Endodermal cell (in vitro differentiated cells): ENCODE measurements around the gene IFT27. TPM values are rescaled to one million over a fixed set of nuclear protein-coding genes. Genes with fewer than 3 reads are reported as not detected.
"Not testable (repeated sequence)": the region's sequence is repeated elsewhere in the genome, so short reads cannot be mapped to it uniquely, and the experiment has no call there.

Source experiments
- DNase-seq: peaks from one replicate; pipeline ENCODE4 v3.0.0-alpha.2; 2017
- H3K27ac ChIP-seq: 2 replicates; pipeline ENCODE4 v1.5.1; 2013; ENCODE audit warnings: mild to moderate bottlenecking, low read depth, low read length, moderate library complexity
- H3K27me3 ChIP-seq: 2 replicates; pipeline ENCODE4 v1.6.1; 2013; ENCODE audit warnings: mild to moderate bottlenecking, low read length, moderate library complexity; ENCODE audit not compliant: insufficient read depth, control insufficient read depth, poor library complexity, severe bottlenecking
- H3K36me3 ChIP-seq: 2 replicates; pipeline ENCODE4 v1.7.0; 2013; ENCODE audit warnings: mild to moderate bottlenecking, low read length, moderate library complexity; ENCODE audit not compliant: control insufficient read depth, insufficient read depth
- H3K4me1 ChIP-seq: one replicate; pipeline ENCODE4 v1.7.0; 2013; ENCODE audit warnings: low read length; ENCODE audit not compliant: control insufficient read depth, insufficient read depth
- H3K4me3 ChIP-seq: 2 replicates; pipeline ENCODE4 v1.5.1; 2013; ENCODE audit warnings: mild to moderate bottlenecking, low read length, moderate library complexity
- H3K9ac ChIP-seq: 2 replicates; pipeline ENCODE4 v1.6.1; 2013; ENCODE audit warnings: mild to moderate bottlenecking, low read length, moderate library complexity; ENCODE audit not compliant: poor library complexity, severe bottlenecking; ENCODE audit errors: extremely low read depth
- H3K9me3 ChIP-seq: 2 replicates; pipeline ENCODE4 v1.6.1; 2013; ENCODE audit warnings: mild to moderate bottlenecking, low read length, moderate library complexity; ENCODE audit not compliant: control insufficient read depth
- H3K27ac Mint-ChIP-seq: 2 replicates; pipeline ENCODE4 v1.8.0; 2020; ENCODE audit warnings: mixed read lengths
- H3K27me3 Mint-ChIP-seq: 2 replicates; pipeline ENCODE4 v1.8.0; 2021; ENCODE audit warnings: mild to moderate bottlenecking, mixed read lengths; ENCODE audit not compliant: insufficient read depth
- H3K36me3 Mint-ChIP-seq: 2 replicates; pipeline ENCODE4 v1.8.0; 2020; ENCODE audit warnings: low read depth, mixed read lengths
- H3K4me1 Mint-ChIP-seq: 2 replicates; pipeline ENCODE4 v1.8.0; 2020; ENCODE audit warnings: mixed read lengths
- H3K4me3 Mint-ChIP-seq: 2 replicates; pipeline ENCODE4 v1.8.0; 2020; ENCODE audit warnings: mild to moderate bottlenecking, moderate library complexity, mixed read lengths
- H3K9me3 Mint-ChIP-seq: 2 replicates; pipeline ENCODE4 v1.8.0; 2020; ENCODE audit warnings: mild to moderate bottlenecking, mixed read lengths
- CTCF ChIP-seq: fragments of 200-600 bp; sonication (generic); conservative IDR thresholded peaks from 2 replicates; pipeline ENCODE4 v1.5.0; 2021; ENCODE audit warnings: antibody characterized with exemption, mild to moderate bottlenecking
- WGBS, 2 experiments: methylation state at CpG; one replicate each; pipeline versions ENCODE4 v1.1.5 to v1.1.7; 2013; ENCODE audit warnings: missing lambda C conversion rate in 2 of 2, mixed read lengths in 1 of 2; ENCODE audit not compliant: insufficient coverage in 1 of 2, insufficient read length in 1 of 2; 5-methylcytosine and 5-hydroxymethylcytosine counted together
- total RNA-seq, 2 donors: library from RNA; stranded (reverse); fragmentation: NEBNext Ultra II Directional in 1 of 2; extraction: Animal tissue kit (Norgen Biotek cat#: 25700) in 1 of 2; gene quantifications; 2 replicates in 1 of 2; 3 replicates in 1 of 2; pipeline ENCODE4 v1.2.1, GENCODE V29; 2021

IFT27 gene
- total RNA-seq, 2 donors from 2014 or later: 49.8 to 65.2 TPM

DNA sequence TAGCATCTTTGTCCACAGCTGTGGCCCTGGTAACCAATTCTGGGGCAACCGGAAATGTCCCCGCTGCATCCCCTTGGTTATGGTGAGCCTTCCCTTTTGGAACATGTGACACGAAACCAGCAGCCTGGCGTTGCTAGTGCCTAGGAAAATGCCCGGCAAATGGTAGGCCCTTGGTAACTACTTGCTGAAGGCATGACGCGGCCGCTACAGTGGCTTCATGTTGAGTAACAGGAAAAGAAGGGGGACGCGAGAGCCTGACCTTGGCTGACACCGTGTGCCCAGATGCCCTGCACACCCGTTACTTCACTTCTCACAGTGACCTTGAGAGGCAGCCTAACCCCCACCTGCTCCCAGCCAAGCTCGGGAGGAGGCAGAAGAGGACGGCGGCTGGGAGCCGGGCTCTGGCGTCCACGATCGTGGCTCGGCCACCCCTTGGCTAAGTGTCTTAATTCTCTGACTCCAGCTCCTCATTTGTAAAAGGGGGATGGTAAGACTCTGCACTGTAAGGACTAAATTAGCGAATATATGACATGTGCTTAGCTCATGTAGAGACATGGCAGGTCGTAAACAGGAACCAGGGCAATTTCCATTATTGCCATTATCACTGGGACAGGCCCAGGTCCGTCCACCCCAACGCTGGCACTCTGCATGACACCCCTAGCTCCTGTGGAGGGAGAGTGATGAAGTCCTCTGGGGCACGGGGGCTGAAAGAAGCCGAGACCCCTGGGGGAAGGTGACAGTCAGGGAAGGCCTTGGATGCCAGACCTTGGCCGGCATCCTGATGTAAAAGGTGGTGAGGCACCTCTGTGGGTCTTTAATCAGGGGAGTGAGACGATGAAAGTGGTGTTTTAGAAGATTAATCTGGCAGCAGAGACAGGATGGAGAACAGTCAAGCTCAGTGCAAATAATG is 18.9 kb downstream of the IFT27 start:
- Mint-ChIP-seq H3K4me1 (no peaks in the 10 kb centered on the region), H3K27ac (no peak overlapping the region), H3K36me3 (peaks cover 3% of the 10 kb centered on the region), H3K4me3 (no peak overlapping the region), H3K27me3 (peaks cover 25% of the 10 kb centered on the region), H3K9me3 (no peaks in the 10 kb centered on the region)
- Histone ChIP-seq H3K27ac (no peak overlapping the region), H3K9me3 (no peaks in the 10 kb centered on the region), H3K4me1 (no peaks in the 10 kb centered on the region), H3K27me3 (peaks cover 19% of the 10 kb centered on the region), H3K36me3 (no peaks in the 10 kb centered on the region), H3K4me3 (no peak overlapping the region), H3K9ac (no peak overlapping the region)
- peak; percentile 35 for DNase-seq
- WGBS, 2 experiments: 86 to 88% methylated on average over 17 to 27 of the region's 28 CpGs
- no peak for TF ChIP-seq CTCF

DNA sequence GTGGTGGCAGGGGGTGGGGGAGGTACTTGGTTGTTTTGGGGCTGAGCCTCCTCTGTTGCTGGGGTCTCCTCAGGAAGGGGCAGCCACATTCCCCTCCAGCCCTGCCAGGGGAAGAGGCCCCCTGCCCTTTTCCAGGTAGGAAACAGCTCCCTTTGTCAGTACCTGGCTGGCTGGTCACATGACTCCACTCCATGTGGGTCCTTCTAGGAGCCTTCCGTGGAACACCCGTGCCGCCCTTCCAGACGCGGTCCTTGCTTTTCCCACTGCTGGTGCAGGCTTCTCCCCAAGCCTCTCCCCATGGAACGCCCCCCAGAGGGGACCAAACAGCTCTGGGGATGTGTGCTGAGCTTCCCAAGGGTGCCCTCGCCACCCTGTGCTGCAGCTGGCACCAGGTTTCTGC is 19.9 kb downstream of the IFT27 start:
- no peak overlapping the region for H3K4me3 Mint-ChIP-seq
- no peak for TF ChIP-seq CTCF
- 86 to 98% methylated on average over 5 to 7 of the region's 7 CpGs for WGBS, 2 experiments
- H3K27ac Mint-ChIP-seq: no peak overlapping the region
- H3K4me1 Mint-ChIP-seq: no peaks in the 10 kb centered on the region
- no peak overlapping the region for H3K4me3 ChIP-seq
- no peak overlapping the region for H3K27ac ChIP-seq
- no peaks in the 10 kb centered on the region for H3K9me3 Mint-ChIP-seq
- H3K36me3 ChIP-seq: no peaks in the 10 kb centered on the region
- H3K9me3 ChIP-seq: no peaks in the 10 kb centered on the region
- H3K4me1 ChIP-seq: no peaks in the 10 kb centered on the region
- H3K27me3 Mint-ChIP-seq: peaks cover 25% of the 10 kb centered on the region
- peaks cover 19% of the 10 kb centered on the region for H3K27me3 ChIP-seq
- DNase-seq: peak; percentile 41
- no peak overlapping the region for H3K9ac ChIP-seq
- H3K36me3 Mint-ChIP-seq: peaks cover 3% of the 10 kb centered on the region

- Histone ChIP-seq H3K9me3 (no peaks in the 10 kb centered on the region), H3K4me3 (no peak overlapping the region), H3K36me3 (no peaks in the 10 kb centered on the region), H3K27me3 (peaks cover 19% of the 10 kb centered on the region), H3K4me1 (no peaks in the 10 kb centered on the region), H3K9ac (no peak overlapping the region), H3K27ac (no peak overlapping the region)
- peak; percentile 12 for DNase-seq
- H3K4me1 Mint-ChIP-seq: no peaks in the 10 kb centered on the region
- H3K9me3 Mint-ChIP-seq: no peaks in the 10 kb centered on the region
- TF ChIP-seq CTCF: no peak
- H3K27ac Mint-ChIP-seq: no peak overlapping the region
- peaks cover 25% of the 10 kb centered on the region for H3K27me3 Mint-ChIP-seq
- H3K36me3 Mint-ChIP-seq: peaks cover 3% of the 10 kb centered on the region
- H3K4me3 Mint-ChIP-seq: no peak overlapping the region
- WGBS, 2 experiments: 81 to 90% methylated on average over 2 to 6 of the region's 6 CpGs
These were observed 20.6 kb downstream of the IFT27 start for GRCh38 chr22:36755316-36755715.

- H3K27me3 Mint-ChIP-seq: peaks cover 25% of the 10 kb centered on the region
- not testable (repeated sequence) for H3K27ac Mint-ChIP-seq, H3K36me3 ChIP-seq, H3K4me1 Mint-ChIP-seq, H3K4me3 Mint-ChIP-seq, H3K9ac ChIP-seq, H3K9me3 ChIP-seq, H3K27ac ChIP-seq, H3K4me3 ChIP-seq, H3K36me3 Mint-ChIP-seq, H3K9me3 Mint-ChIP-seq, H3K4me1 ChIP-seq
- 95 to 96% methylated on average over 9 of the region's 9 CpGs for WGBS, 2 experiments
- H3K27me3 ChIP-seq: peaks cover 19% of the 10 kb centered on the region
- DNase-seq: peak; percentile 9
These were observed 21.0 kb downstream of the IFT27 start for GRCh38 chr22:36754881-36755280.
